Neutrophil (primary cell): Measurements from ENCODE around the gene EVC.
"Not testable (repeated sequence)": the region's sequence is repeated elsewhere in the genome, so short reads cannot be mapped to it uniquely, and the experiment has no call there.

Experiments
- H3K27ac ChIP-seq: fragments of 200-600 bp; sonication (generic); 2 replicates; pipeline ENCODE4 v1.5.1; 2016; ENCODE audit warnings: mild to moderate bottlenecking, moderate library complexity
- H3K27me3 ChIP-seq: fragments of 200-600 bp; sonication (generic); 2 replicates; pipeline ENCODE4 v1.6.0; 2016; ENCODE audit warnings: mild to moderate bottlenecking
- H3K36me3 ChIP-seq: fragments of 200-600 bp; sonication (generic); 2 replicates; pipeline ENCODE4 v1.5.1; 2017
- H3K4me1 ChIP-seq, 2 experiments: fragments of 200-600 bp in 1 of 2; sonication (generic) in 1 of 2; 1 replicate in 1 of 2; 2 replicates in 1 of 2; pipeline versions ENCODE4 v1.5.1 to v1.6.1; 2013 to 2016; ENCODE audit warnings: low read depth in 1 of 2, low read length in 1 of 2, mild to moderate bottlenecking in 1 of 2, moderate library complexity in 1 of 2; ENCODE audit not compliant: control insufficient read depth in 1 of 2, insufficient read depth in 1 of 2
- H3K4me3 ChIP-seq, 2 experiments: fragments of 200-600 bp in 1 of 2; sonication (generic) in 1 of 2; 1 replicate in 1 of 2; 2 replicates in 1 of 2; pipeline ENCODE4 v1.5.1; 2013 to 2016; ENCODE audit warnings: low read depth in 1 of 2, low read length in 1 of 2, mild to moderate bottlenecking in 1 of 2, moderate library complexity in 1 of 2
- H3K9me3 ChIP-seq: fragments of 200-600 bp; sonication (generic); 2 replicates; pipeline ENCODE4 v1.5.1; 2016
- TF ChIP-seq, protein P1 (sequence below): fragments of 200-600 bp; sonication (generic); IDR thresholded peaks from 2 replicates; pipeline ENCODE4 v1.5.1; 2016; ENCODE audit warnings: antibody characterized with exemption

EVC gene

DNA sequence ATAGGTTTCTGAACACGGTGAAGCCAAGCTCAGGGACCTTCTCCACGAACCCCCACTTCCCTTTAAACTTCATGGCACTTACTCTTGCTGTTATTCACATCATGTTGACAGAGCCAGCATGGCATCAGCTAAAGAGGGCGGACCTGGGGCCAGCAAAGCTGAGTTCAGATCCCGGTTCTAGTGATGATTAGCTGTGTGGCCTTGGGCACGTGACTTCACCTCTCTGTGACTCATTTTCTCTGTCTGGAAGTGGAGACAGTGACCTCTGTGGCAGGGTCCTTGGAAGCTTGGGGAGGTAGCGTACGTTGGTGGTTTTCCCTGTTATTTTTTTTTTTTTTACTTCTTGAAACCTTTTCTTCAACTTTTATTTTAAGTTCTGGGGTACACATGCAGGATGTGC lies 13.4 kb downstream of the EVC start:
- TF ChIP-seq, protein P1, sequence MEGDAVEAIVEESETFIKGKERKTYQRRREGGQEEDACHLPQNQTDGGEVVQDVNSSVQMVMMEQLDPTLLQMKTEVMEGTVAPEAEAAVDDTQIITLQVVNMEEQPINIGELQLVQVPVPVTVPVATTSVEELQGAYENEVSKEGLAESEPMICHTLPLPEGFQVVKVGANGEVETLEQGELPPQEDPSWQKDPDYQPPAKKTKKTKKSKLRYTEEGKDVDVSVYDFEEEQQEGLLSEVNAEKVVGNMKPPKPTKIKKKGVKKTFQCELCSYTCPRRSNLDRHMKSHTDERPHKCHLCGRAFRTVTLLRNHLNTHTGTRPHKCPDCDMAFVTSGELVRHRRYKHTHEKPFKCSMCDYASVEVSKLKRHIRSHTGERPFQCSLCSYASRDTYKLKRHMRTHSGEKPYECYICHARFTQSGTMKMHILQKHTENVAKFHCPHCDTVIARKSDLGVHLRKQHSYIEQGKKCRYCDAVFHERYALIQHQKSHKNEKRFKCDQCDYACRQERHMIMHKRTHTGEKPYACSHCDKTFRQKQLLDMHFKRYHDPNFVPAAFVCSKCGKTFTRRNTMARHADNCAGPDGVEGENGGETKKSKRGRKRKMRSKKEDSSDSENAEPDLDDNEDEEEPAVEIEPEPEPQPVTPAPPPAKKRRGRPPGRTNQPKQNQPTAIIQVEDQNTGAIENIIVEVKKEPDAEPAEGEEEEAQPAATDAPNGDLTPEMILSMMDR: no peak
- no peak overlapping the region for H3K27ac ChIP-seq
- no peak overlapping the region for H3K4me3 ChIP-seq
- H3K4me1 ChIP-seq: no peaks in the 10 kb centered on the region
- H3K9me3 ChIP-seq: no peaks in the 10 kb centered on the region
- no peaks in the 10 kb centered on the region for H3K36me3 ChIP-seq
- H3K27me3 ChIP-seq: no peaks in the 10 kb centered on the region

DNA sequence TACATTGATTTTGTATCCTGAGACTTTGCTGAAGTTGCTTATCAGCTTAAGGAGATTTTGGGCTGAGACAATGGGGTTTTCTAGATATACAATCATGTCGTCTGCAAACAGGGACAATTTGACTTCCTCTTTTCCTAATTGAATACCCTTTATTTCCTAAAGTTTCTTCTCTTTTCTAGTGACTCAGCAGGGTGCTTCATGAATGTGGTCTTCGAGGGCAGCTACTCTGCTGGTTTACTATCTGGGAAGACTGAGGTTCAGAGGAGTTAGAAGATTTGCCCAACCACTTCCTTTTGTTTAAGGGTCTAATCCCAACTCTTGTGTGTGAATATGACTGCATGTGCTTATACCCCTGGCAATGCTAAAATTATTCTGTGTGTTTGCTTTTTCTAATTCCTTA lies 17.4 kb downstream of the EVC start:
- H3K4me1 ChIP-seq, H3K9me3 ChIP-seq, H3K36me3 ChIP-seq, H3K27ac ChIP-seq, H3K4me3 ChIP-seq, H3K27me3 ChIP-seq: not testable (repeated sequence)

DNA sequence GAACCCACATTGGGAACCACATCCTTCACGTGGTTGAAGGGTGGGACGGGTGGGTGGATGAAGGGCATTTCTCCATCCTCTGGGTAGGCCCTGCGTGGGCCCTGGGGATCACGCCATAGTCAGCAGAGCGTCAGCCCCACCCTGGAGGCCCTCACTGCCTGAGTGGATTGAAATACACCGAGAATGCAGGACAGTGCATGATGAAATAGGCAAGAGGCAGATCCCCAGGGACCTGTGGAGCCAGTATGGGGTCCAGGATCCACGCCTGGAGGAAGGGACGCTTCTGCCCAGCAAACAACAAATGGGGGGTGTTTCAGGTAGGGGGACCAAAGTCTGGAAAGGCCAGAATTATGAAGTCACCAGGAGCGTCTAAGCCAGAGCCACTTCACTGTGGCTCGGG lies 19.4 kb downstream of the EVC start:
- no peak overlapping the region for H3K27ac ChIP-seq
- no peaks in the 10 kb centered on the region for H3K4me1 ChIP-seq
- H3K27me3 ChIP-seq: no peaks in the 10 kb centered on the region
- TF ChIP-seq, protein P1: no peak
- H3K4me3 ChIP-seq: no peak overlapping the region
- H3K9me3 ChIP-seq: no peaks in the 10 kb centered on the region
- no peaks in the 10 kb centered on the region for H3K36me3 ChIP-seq

DNA sequence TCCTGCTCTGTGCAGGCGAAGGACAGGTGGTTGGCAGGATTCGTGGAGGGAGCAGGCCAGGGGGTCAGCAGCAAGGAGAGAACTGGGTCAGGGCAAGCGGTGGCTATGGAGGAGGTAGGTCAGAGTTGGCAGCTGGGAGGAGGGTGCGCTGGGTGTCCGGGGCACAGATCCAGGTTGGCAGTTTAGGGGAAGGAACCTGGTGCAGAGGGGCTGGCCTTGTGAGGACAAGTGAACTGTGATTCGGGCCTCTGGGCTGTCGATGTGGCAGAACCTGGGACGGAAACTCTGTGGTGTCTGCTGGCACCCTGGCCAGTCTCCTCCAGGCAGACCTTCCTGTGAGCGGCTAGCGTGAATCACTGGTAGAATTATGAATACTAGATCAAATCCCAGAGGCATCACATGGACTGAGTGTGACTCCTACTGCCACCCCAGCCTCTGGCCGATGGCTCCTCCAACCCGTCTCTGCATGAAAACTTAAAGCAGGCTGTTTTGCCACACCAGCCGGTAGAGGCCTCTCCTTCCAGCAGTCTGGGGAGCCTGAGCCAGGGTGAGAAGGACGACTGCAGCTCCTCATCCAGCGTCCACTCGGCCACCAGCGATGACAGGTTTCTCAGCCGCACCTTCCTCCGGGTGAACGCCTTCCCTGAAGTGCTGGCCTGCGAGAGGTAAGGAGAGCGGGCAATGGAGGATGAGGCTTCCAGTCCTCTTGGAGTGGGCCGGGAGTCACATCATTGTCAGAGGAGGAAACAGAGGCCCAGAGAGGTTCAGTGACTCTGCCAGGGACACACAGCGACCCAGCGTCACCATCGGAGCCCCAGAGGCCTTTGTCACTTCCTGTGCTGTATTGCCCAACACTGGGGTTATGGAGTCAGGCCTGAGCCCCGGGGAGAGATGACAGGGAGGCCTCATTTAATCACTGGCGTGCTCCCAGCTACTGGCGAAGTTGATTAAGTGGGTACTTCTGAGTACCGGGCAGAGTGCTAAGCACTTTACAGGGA lies 20.3 kb downstream of the EVC start:
- no peak overlapping the region for H3K4me3 ChIP-seq
- TF ChIP-seq, protein P1: no peak
- H3K36me3 ChIP-seq: no peaks in the 10 kb centered on the region
- H3K27ac ChIP-seq: no peak overlapping the region
- no peaks in the 10 kb centered on the region for H3K9me3 ChIP-seq
- no peaks in the 10 kb centered on the region for H3K27me3 ChIP-seq
- H3K4me1 ChIP-seq: no peaks in the 10 kb centered on the region

DNA sequence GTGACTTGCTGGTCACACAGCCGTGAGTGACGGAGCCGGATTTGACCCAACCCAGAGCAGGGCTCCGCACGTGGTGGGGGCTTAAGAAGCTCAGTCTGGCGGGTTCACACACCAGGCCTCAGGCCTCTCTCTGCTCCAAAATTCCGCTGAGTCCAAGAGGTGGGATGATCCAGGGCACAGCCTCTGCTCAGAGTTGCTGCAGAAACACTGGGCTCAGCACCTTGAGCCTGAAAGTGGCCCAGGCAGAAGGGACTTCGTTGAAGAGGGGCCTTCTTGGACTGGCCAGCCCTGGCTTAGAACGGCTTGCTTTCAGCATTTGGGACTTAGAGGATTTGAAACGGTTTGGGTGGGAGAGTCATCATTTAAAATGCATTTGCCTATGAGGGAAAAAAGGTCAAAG lies 21.2 kb downstream of the EVC start:
- Histone ChIP-seq H3K4me1 (no peaks in the 10 kb centered on the region), H3K27me3 (no peaks in the 10 kb centered on the region), H3K4me3 (no peak overlapping the region), H3K36me3 (no peaks in the 10 kb centered on the region), H3K27ac (no peak overlapping the region), H3K9me3 (no peaks in the 10 kb centered on the region)
- TF ChIP-seq, protein P1: no peak

DNA sequence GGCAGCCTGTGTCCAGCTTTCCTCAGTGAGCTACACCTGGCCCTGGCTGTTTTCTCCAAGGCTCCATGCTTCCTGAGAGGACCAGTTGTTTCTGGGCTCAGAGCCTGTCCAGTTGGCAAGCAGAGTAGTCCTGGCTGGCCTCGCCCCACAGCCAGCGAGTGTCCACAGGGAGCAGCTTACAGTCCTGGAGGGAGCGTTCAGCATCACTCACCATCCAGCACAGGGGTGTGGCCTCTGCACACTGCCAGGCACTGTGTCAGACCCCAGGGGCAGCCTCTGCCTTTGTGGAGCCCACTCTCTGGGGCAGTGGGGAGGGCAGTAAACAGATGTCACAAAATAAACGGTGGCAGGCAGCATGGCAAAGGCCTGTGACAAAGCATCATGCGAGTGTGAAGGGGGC lies 23.9 kb downstream of the EVC start:
- no peak overlapping the region for H3K27ac ChIP-seq
- TF ChIP-seq, protein P1: no peak
- H3K27me3 ChIP-seq: no peaks in the 10 kb centered on the region
- H3K36me3 ChIP-seq: no peaks in the 10 kb centered on the region
- H3K4me1 ChIP-seq: no peaks in the 10 kb centered on the region
- no peaks in the 10 kb centered on the region for H3K9me3 ChIP-seq
- H3K4me3 ChIP-seq: no peak overlapping the region
